AG20443 (cell line): ENCODE measurements around the gene MICALL1.

Source experiments
- DNase-seq: peaks from one replicate; pipeline ENCODE4 v3.0.0; 2012; ENCODE audit warnings: low spot score, mixed read lengths

MICALL1 gene

DNA sequence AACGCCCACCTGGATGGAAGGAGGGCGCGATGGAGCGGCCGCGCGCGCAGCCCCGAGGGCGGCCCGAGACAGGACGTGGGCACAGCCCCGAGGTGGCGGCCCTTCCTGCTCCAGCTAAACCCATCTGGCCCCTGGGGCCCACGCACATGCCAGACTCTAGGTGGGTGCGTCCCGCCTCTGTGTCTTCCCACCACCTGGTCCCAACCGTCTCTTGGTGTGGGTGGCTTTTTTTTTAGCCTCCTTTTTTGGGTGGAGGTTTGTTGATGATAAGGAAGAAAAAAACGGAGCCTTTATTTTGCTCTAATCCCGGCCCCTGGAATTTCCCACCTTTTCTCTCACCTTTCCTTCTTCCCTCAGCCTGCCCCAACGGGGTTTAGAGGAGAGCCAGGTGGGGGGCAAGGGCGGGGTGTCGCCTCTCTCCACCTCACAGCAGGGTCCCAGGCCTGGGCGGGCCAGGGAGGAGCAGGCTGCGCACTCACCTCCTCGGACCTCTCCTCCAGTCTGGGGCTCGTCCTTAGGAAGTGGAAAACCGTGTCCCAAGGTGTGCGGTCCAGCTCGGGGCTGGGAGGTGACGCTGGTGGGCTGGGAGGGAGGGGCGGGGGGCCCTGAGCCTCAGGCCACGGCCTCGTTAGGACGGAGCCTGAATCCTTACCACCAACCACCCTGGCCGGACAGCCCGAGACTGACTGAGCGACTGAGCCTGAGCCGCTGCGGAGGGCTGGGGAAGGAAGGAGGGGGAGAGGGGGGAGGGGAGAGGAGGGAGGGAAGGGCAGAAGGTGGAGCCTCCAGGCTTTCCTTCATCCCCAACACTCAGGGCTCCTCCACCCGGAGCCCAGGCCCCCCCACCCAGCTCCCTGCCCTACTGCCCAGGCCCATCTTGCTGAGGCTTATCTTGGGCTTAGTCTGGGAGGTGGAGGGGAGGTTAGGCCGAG is 78.0 kb downstream of the MICALL1 start, which contains the start of gene SOX10:
Gene SOX10, minus strand, starts transcription at position 696 of the 932 bp plus-strand sequence. CDS start 771 bp downstream, outside the sequence.
- no peak for DNase-seq

DNA sequence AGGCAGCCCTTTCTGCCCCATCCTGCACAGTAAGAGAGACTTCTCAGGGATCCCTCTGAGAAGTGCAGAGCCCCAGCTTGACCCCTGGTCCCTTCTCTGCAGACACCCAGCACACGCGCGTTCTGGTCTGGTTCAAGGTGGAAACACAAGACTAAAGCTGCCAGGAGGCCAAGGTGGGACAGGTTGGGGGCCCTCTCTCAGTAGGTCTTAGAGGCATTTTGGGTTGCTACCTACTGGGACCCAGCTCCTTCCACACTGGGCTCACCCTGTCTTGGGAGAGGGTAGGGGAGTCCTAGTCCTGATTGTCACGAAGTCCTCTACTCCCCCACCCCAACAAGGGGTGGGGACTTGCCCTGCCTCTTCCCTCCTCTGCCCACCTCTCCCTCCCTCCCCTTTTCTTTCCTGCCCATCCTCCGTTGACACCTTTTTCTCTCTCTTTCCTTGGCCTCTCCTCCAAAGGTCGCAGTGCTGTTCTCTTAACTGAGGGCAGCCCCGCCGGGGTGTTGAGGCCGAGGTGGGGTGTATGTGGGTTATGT is 79.0 kb downstream of the MICALL1 start:
- no peak for DNase-seq

DNA sequence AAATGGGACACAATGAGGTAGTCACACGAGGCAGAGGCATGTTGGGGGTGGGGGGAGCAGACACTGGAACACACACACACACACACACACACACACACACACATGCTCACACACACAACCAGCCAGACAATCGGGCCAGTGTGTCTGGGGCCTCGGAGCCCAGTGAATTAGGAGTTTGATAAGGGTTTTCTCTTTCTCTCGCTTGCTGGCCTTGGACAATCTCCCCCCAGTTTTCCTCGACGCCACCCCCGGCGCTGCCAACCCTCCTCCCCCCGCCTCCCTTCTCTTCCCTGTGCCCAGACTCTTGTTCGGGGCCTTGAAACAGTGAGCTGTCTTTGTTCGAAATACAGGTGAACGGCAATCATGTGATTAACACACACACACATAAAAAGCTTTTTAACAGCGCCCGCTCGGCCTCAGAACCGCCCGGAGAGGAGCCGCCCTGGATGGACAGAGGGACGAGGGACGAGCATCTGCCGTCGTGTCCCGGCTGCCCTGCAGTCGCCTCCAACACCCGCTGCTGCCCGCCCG is 79.7 kb downstream of the MICALL1 start:
- DNase-seq: no peak

DNA sequence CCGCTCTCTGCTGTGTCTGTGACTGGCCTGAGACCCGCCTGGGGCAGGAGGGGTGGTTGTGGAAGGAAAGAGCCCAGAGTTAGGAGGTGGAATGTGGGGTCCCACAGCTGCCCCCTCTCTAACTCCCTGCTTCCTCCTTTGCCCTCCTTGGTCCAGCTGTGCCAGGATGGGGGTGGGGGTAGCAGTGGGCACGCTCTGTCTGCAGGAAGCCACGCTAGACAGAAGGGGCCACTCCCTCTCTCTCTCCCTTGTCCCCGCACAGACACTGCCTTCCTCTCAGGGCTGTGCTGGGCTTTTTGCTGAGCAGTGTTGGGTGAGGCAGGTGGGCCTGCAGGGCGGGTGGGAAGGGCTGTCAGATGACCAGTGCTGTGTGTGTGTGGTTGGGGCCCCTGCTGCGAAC is 80.3 kb downstream of the MICALL1 start:
- DNase-seq: no peak

DNA sequence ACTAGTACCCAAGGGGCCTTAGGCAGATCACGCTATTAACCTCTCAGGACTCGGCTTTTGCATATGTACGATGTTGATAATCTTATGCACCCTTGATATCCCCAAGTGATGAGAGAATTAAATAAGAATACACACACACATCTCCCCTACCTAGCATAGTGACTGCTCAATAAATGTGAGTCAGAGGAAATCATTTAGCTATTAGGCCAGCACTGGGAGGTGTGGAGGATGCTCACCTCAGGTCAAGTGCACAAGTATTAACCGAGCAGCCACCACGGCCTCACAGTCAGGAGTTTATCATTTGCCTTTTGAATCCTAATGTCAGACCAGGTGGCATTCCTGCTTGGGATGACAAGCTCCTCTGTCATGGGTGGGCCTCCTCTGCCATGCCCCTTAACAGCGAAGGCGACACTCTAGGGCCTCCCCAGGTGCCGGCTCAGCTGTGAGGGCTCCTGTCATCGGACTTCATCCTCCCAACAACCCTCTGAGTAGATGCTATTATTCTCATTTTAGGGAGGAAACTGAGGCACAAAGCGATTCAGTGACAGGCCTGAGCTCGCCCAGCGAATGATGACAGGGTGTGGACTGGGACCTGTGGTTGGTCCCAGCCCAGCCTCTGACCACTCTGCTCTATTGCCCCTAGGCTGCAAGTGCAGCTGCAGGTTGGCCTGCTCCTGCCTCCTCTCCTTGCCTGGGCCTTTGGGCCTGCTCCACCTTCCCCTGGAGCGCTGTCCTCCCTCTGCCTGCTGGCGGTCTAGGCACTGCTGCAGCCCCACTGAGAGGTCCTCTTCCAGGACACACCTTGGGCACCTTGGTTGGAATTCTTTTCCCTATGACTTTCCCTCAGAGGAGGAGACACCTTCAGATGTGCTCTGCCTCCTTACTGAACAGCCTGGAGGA is 83.3 kb downstream of the MICALL1 start:
- no peak for DNase-seq

DNA sequence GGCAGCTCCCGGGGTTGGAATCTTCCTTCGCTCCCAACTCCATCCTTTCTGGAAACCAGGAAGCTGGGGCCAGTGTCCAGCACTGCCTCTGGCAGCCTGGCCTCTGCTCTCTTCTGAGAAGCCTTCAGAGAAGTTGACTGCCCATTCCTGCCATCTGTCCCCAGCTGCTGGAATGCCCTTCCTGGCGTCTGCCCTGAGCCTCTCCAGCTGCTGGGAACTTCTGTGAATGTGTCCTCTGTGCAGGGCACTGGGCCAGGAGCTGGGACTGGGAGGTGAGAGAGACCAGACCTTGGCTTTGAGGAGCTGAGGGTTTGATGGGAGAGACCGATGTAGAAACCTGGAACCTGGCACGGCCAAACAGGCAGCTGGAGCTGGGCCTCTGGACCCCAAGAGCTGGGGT is 84.2 kb downstream of the MICALL1 start:
- no peak for DNase-seq

DNA sequence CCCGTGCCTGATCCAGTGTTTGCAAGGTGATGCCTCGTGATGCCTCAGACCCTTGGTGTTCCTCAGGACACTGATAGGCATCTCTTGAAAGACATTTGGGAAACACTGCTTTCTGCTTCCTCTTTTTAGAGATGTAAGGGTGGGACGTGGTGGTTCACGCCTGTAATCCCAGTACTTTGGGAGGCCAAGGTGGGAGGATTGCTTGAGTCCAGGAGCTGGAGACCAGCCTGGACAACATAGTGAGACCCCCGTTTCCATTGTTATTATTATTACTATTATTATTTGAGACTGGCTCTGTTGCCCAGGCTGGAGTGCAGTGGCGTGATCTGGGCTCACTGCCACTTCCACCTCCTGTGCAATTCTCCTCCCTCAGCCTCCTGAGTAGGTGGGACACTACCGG is 84.8 kb downstream of the MICALL1 start:
- DNase-seq: no peak

DNA sequence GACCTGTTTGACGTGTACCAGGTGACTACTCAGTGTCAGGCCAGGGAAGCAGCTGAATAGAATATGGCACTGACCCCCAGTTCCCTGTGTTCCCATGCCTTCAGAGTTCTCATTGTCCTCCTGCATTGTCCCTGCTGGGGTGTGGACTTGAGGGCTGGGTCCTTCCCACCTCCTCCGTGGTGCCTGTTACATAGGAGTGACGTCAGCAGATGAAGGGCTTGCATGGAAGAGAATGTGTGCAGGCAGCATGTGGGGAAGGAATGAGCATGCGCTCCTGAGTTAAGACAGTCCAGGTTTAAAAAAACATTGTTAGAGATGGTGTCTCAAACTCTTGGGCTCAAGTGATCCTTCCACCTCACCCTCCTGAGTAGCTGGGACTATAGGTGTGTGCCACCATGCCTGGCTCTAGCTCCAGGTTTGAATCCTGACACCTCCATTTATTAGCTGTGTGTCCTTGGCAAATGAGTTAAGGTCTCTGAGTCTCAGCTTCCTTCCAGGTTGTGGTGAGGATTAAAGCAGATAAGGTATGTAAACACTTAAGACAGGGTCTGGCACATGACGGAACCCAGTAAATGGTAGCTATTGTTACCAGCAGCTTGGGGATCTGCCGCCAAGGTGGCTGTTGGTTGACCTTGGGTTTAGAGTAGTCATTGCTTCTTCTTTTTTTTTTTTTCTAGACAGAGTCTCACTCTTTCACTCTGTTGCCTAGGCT is 85.8 kb downstream of the MICALL1 start:
- DNase-seq: no peak
